Keratinocyte (primary cell): ENCODE results near the gene GFRA4. TPM values are rescaled to one million over a fixed set of nuclear protein-coding genes. Genes with fewer than 3 reads are reported as not detected.
"Not testable (repeated sequence)": the region's sequence is repeated elsewhere in the genome, so short reads cannot be mapped to it uniquely, and the experiment has no call there.

Experiments
- DNase-seq: peaks from one replicate; pipeline ENCODE4 v3.0.0-alpha.2; 2011; ENCODE audit warnings: low read depth, missing footprints, low spot score
- FAIRE-seq: peaks from 2 replicates; lab custom pipeline; 2011; peaks lifted over from hg19 to GRCh38; lab: Jason Lieb, UNC
- H2AFZ ChIP-seq: 2 replicates; pipeline ENCODE4 v1.6.0; 2012; ENCODE audit warnings: low read length, control low read depth, inconsistent platforms; ENCODE audit not compliant: control insufficient read depth
- H3K27ac ChIP-seq: 2 replicates; pipeline ENCODE4 v1.5.1; 2011; ENCODE audit warnings: low read length; ENCODE audit not compliant: control insufficient read depth, insufficient read depth
- H3K27me3 ChIP-seq: 3 replicates; pipeline ENCODE4 v1.6.0; 2011; ENCODE audit warnings: low read length; ENCODE audit not compliant: control insufficient read depth, insufficient read depth; ENCODE audit errors: extremely low read depth
- H3K36me3 ChIP-seq, 2 experiments: 2 replicates in 1 of 2; 3 replicates in 1 of 2; pipeline ENCODE4 v1.5.1; 2011; ENCODE audit warnings: low read length in 2 of 2, mild to moderate bottlenecking in 1 of 2; ENCODE audit not compliant: control insufficient read depth in 2 of 2, insufficient read depth in 2 of 2; ENCODE audit errors: extremely low read depth in 1 of 2
- H3K4me1 ChIP-seq: 3 replicates; pipeline ENCODE4 v1.5.1; 2011; ENCODE audit warnings: low read length; ENCODE audit not compliant: control insufficient read depth, insufficient read depth; ENCODE audit errors: extremely low read depth
- H3K4me2 ChIP-seq: 3 replicates; pipeline ENCODE4 v1.6.0; 2011; ENCODE audit warnings: low read depth, low read length; ENCODE audit not compliant: control insufficient read depth, insufficient read depth; ENCODE audit errors: extremely low read depth
- H3K4me3 ChIP-seq, 3 experiments: fragments of 200-600 bp in 1 of 3; sonication (generic) in 1 of 3; 2 replicates in 2 of 3; 3 replicates in 1 of 3; pipeline ENCODE4 v1.5.1; 2011 to 2016; ENCODE audit warnings: low read length in 3 of 3, mild to moderate bottlenecking in 3 of 3, control low read depth in 2 of 3, inconsistent platforms in 1 of 3, low read depth in 1 of 3, mixed read lengths in 1 of 3, mixed run types in 1 of 3, moderate library complexity in 1 of 3; ENCODE audit not compliant: control insufficient read depth in 2 of 3, insufficient read depth in 2 of 3; ENCODE audit errors: extremely low read depth in 1 of 3
- H3K79me2 ChIP-seq: 2 replicates; pipeline ENCODE4 v1.6.0; 2012; ENCODE audit warnings: low read length; ENCODE audit not compliant: control insufficient read depth, insufficient read depth
- H3K9ac ChIP-seq: 3 replicates; pipeline ENCODE4 v1.6.0; 2011; ENCODE audit warnings: low read length; ENCODE audit not compliant: control insufficient read depth, insufficient read depth; ENCODE audit errors: extremely low read depth
- H3K9me1 ChIP-seq: 3 replicates; pipeline ENCODE4 v1.6.0; 2011; ENCODE audit warnings: low read length; ENCODE audit not compliant: control insufficient read depth, insufficient read depth; ENCODE audit errors: extremely low read depth
- H3K9me3 ChIP-seq: 2 replicates; pipeline ENCODE4 v1.5.1; 2012; ENCODE audit warnings: low read depth, low read length; ENCODE audit not compliant: control insufficient read depth
- H4K20me1 ChIP-seq: 3 replicates; pipeline ENCODE4 v1.6.0; 2011; ENCODE audit warnings: low read length; ENCODE audit not compliant: control insufficient read depth, insufficient read depth; ENCODE audit errors: extremely low read depth
- EZH2 ChIP-seq: IDR thresholded peaks from one replicate; pipeline ENCODE4 v1.6.1; 2012; ENCODE audit warnings: inconsistent platforms, mild to moderate bottlenecking, low read length, moderate library complexity
- dilution Hi-C: fragments of 300-500 bp; cut with MboI; formaldehyde crosslinking; loops from one replicate; pipeline ENCODE4 v1.7.0; 2020; ENCODE audit warnings: low sequenced_read_pairs; ENCODE audit not compliant: extremely low pct_ligation_motif_present
- polyA plus RNA-seq, 5 experiments: library from polyadenylated mRNA; depleted of rRNA in 3 of 5; stranded (reverse) in 3 of 5; stranded (forward) in 1 of 5; unstranded in 1 of 5; fragments of >200 nt; gene quantifications; 1 replicate in 1 of 5; 2 replicates in 3 of 5; 3 replicates in 1 of 5; pipeline versions ENCODE4 v1.2.1 to v1.2.3, GENCODE V29; 2011 to 2012; ENCODE audit warnings: missing spikeins in 2 of 5, low read depth in 1 of 5, low replicate concordance in 1 of 5
- TF ChIP-seq, protein P1 (sequence below), 3 experiments: IDR thresholded peaks in 1 of 3; conservative IDR thresholded peaks in 1 of 3; optimal IDR thresholded peaks in 1 of 3; 2 replicates in 2 of 3; 3 replicates in 1 of 3; pipeline versions ENCODE3 to v1.5.1; 2011; ENCODE audit warnings: low read length in 3 of 3, mild to moderate bottlenecking in 3 of 3, moderate library complexity in 2 of 3, control low read depth in 1 of 3, inconsistent platforms in 1 of 3; ENCODE audit not compliant: insufficient read depth in 2 of 3; ENCODE audit errors: extremely low read depth in 1 of 3

GFRA4 gene
- polyA plus RNA-seq, 1 donor (not counting 4 experiments of a cell fraction or from before 2014, with no cell fraction given) = not detected

DNA sequence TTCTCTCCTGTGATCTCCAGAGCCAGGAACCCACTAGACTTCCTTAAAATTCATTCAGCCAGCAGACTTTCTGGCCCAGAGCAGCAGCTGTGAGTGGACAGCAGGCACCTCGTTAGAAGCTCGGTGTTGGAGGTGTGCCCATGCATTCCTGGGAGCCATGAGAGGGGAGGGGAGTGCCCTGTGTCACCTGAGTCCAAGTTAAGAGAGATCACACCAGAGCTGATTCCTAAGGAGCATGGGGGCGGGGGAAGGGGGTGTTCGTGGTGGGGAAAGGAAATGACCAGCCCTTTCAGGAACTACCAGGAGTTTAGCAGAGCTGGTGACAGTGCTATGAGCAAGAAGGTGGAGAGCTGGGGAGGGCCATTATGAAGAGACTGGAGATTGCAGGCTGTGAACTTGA is 46.9 kb downstream of the GFRA4 start:
- Histone ChIP-seq H3K4me3 (no peak overlapping the region), H2AFZ (no peak overlapping the region), H3K4me1 (no peaks in the 10 kb centered on the region), H3K27me3 (no peaks in the 10 kb centered on the region), H3K9me1 (no peaks in the 10 kb centered on the region), H3K27ac (no peak overlapping the region), H3K9ac (no peak overlapping the region), H4K20me1 (no peaks in the 10 kb centered on the region), H3K4me2 (no peak overlapping the region), H3K36me3 (peaks cover 4 to 7% of the 10 kb centered on the region in 2 experiments), H3K9me3 (no peaks in the 10 kb centered on the region), H3K79me2 (no peaks in the 10 kb centered on the region)
- dilution Hi-C loops = no loop called here
- FAIRE-seq (no peak), DNase-seq (no peak)
- TF ChIP-seq, protein P1, sequence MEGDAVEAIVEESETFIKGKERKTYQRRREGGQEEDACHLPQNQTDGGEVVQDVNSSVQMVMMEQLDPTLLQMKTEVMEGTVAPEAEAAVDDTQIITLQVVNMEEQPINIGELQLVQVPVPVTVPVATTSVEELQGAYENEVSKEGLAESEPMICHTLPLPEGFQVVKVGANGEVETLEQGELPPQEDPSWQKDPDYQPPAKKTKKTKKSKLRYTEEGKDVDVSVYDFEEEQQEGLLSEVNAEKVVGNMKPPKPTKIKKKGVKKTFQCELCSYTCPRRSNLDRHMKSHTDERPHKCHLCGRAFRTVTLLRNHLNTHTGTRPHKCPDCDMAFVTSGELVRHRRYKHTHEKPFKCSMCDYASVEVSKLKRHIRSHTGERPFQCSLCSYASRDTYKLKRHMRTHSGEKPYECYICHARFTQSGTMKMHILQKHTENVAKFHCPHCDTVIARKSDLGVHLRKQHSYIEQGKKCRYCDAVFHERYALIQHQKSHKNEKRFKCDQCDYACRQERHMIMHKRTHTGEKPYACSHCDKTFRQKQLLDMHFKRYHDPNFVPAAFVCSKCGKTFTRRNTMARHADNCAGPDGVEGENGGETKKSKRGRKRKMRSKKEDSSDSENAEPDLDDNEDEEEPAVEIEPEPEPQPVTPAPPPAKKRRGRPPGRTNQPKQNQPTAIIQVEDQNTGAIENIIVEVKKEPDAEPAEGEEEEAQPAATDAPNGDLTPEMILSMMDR (optimal IDR thresholded peaks at IDR 0.05 in 1 of 3, IDR thresholded peaks at IDR 0.05 in 1 of 3, conservative IDR thresholded peaks at IDR 0.05 in 1 of 3; ENCODE audit: extremely low read depth in 1 of 3, insufficient read depth in 2 of 3, low read length in 3 of 3) = no peak
- no peak for TF ChIP-seq EZH2

DNA sequence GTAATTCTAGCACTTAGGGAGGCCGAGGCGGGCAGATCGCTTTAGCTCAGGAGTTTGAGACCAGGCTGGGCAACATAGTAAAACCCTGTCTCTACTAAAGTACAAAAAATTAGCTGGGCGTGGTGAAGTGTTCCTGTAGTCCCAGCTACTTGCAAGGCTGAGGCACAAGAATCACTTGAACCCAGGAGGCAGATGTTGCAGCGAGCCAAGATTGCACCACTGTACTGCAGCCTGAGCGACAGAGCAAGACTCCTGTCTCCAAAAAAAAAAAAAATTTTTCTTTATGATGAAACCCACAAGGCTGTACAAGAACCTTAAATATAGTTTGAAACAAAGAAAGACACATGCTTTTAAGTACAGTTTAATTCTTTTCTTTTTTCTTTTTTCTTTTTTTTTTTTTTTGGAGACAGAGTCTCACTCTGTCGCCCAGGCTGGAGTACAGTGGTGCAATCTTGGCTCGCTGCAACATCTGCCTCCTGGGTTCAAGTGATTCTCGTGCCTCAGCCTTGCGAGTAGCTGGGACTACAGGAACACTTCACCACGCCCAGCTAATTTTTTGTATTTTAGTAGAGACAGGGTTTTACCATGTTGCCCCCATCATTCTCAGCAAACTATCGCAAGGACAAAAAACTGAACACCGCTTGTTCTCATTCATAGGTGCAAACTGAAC is 47.9 kb downstream of the GFRA4 start:
- H3K9ac ChIP-seq, H3K4me2 ChIP-seq, H4K20me1 ChIP-seq, dilution Hi-C loops, H3K4me1 ChIP-seq, H3K79me2 ChIP-seq, H3K36me3 ChIP-seq, H3K4me3 ChIP-seq, H3K9me3 ChIP-seq, H3K27me3 ChIP-seq, H3K27ac ChIP-seq, H2AFZ ChIP-seq, H3K9me1 ChIP-seq, FAIRE-seq, DNase-seq: not testable (repeated sequence)

DNA sequence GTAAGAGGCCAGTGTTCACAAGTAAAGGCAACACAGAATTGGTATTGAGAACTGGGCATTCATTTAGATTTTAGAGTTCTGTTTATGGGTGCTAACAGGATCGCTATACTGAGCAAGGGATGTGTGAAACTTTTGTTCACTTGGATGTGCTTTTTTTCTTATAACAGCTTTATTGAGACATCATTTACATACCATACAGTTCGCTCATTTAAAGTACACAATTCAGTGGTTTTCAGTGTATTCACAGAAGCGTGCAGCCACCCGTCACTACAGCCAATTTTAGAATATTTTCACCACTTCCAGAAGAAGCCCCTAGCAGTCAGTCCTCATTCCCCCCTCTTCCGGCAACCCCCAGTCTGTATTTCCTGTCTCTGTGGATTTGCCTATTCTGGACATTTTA is 48.7 kb downstream of the GFRA4 start:
- H2AFZ ChIP-seq = no peak overlapping the region
- no peak overlapping the region for H3K4me3 ChIP-seq
- H3K9me3 ChIP-seq = no peaks in the 10 kb centered on the region
- no peak for TF ChIP-seq EZH2
- TF ChIP-seq, protein P1 (optimal IDR thresholded peaks at IDR 0.05 in 1 of 3, IDR thresholded peaks at IDR 0.05 in 1 of 3, conservative IDR thresholded peaks at IDR 0.05 in 1 of 3; ENCODE audit: extremely low read depth in 1 of 3, insufficient read depth in 2 of 3, low read length in 3 of 3) = no peak
- dilution Hi-C loops = no loop called here
- H3K4me2 ChIP-seq = no peak overlapping the region
- no peak for FAIRE-seq
- H3K9me1 ChIP-seq = no peaks in the 10 kb centered on the region
- no peaks in the 10 kb centered on the region for H3K4me1 ChIP-seq
- H3K79me2 ChIP-seq = no peaks in the 10 kb centered on the region
- H3K27ac ChIP-seq = no peak overlapping the region
- H4K20me1 ChIP-seq = no peaks in the 10 kb centered on the region
- no peaks in the 10 kb centered on the region for H3K27me3 ChIP-seq
- no peak for DNase-seq
- H3K36me3 ChIP-seq = peaks cover 4 to 7% of the 10 kb centered on the region in 2 experiments
- H3K9ac ChIP-seq = no peak overlapping the region
